Measurements from ENCODE around the gene GFRAL.

The GFRAL gene

GRCh38 chr6:55423933-55424332 is 96.7 kb downstream of the GFRAL start:
- DNase-seq (ENCODE audit: low read depth in 2 of 3, low spot score in 1 of 3) = no peak

DNA sequence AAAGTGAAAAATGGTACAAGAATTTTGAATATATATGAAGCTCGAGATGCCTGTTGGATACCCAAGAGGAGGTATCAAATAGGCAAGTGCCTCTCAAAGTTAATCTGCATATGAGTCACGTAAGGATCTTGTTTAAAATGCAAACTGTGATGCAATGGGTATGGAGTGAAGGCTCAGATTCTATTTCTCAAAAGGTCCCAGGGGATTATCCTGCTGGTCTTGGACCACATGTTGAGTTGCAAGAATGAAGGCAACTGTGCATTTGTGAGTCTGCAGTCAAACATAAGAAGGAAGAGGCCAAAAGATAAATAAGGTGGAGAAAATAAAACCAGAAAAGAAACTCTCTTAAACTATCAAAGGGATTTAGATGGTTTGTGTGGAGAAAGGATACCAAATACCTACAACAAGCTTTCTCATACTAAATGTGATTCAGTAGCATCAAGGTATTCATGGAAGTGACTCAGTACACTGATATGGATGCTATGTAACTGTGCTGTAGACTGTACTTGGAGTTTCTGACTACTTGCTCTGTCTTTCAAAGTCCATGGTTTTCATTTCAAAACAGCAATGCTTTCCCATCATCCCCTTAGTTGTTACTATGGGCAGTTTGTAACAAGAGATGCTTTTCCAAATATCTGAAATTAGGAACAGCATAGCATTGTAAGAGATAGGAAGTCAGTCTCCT is 106.3 kb downstream of the GFRAL start:
- DNase-seq (ENCODE audit: low read depth in 2 of 3, low spot score in 1 of 3) = no peak

GRCh38 chr6:55437141-55437540 is 109.9 kb downstream of the GFRAL start:
- no peak for DNase-seq (ENCODE audit: low read depth in 2 of 3, low spot score in 1 of 3)

DNA sequence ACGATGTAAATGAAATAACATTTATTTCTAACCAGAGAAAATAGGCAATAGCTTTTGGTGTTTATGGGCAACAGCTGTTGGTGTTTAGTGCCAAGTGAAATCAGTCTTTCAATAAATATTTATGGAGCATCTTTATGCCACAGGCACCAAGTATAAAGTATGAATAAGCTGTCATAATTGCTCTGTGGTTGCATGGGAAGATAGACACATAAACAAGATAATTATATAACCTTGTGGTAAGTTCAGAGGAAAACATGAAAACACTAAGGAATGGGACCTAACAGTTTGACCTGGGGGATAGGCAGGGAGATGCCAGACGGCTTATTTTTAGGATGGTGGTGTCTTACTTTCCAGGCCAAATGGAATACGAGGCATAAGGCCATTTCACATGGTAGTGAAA is 110.9 kb downstream of the GFRAL start:
- DNase-seq (ENCODE audit: low read depth in 2 of 3, low spot score in 1 of 3) = no peak

GRCh38 chr6:55443238-55444134 is 116.2 kb downstream of the GFRAL start:
- no peak for DNase-seq (ENCODE audit: low read depth in 2 of 3, low spot score in 1 of 3)

- no peak for DNase-seq (ENCODE audit: low read depth in 2 of 3, low spot score in 1 of 3)
Observed at GRCh38 chr6:55445648-55446204, 118.5 kb downstream of the GFRAL start.

GRCh38 chr6:55447891-55448290 is 120.6 kb downstream of the GFRAL start:
- no peak for DNase-seq (ENCODE audit: low read depth in 2 of 3, low spot score in 1 of 3)

GRCh38 chr6:55448451-55448850 is 121.2 kb downstream of the GFRAL start:
- DNase-seq (ENCODE audit: low read depth in 2 of 3, low spot score in 1 of 3) = no peak

- no peak for DNase-seq (ENCODE audit: low read depth in 2 of 3, low spot score in 1 of 3)
Observed at GRCh38 chr6:55449225-55449624, 122.0 kb downstream of the GFRAL start.

GRCh38 chr6:55450005-55450404 is 122.7 kb downstream of the GFRAL start:
- no peak for DNase-seq (ENCODE audit: low read depth in 2 of 3, low spot score in 1 of 3)
